Mammary epithelial cell (primary cell): Measurements from ENCODE around the gene TSR1.

Source experiments
- EZH2 ChIP-seq: IDR thresholded peaks from 2 replicates; pipeline ENCODE4 v1.6.1; 2012; ENCODE audit warnings: low read length, inconsistent platforms, borderline replicate concordance
- TF ChIP-seq, protein P1 (sequence below), 2 donors: IDR thresholded peaks in 1 of 2; conservative IDR thresholded peaks in 1 of 2; 2 replicates each; pipeline ENCODE4 v1.5.1; 2011 to 2012; ENCODE audit warnings: inconsistent platforms in 2 of 2, low read length in 2 of 2, mild to moderate bottlenecking in 2 of 2, control low read depth in 1 of 2, low read depth in 1 of 2; ENCODE audit not compliant: insufficient read depth in 1 of 2; ENCODE audit errors: extremely low read depth in 1 of 2

DNA sequence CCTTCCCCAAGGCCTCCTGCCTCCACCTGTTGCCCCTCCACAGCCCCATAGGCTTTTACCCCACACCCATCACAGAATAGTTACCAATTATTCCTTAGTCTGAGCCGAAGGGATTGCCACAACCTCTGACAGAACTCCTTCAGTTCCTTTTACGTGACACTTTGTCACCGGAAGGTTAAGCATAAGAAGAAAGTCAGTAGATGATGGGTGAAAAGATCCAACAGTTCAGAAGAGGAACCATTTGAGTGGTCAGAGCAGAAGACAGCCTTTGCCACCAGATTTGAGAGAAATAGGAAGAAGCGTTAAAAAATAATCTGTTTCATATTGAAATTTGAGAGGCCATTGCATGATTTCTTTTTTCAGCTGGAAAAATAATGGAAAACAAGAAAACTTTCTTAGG lies 31.3 kb downstream of the TSR1 start:
- TF ChIP-seq, protein P1, sequence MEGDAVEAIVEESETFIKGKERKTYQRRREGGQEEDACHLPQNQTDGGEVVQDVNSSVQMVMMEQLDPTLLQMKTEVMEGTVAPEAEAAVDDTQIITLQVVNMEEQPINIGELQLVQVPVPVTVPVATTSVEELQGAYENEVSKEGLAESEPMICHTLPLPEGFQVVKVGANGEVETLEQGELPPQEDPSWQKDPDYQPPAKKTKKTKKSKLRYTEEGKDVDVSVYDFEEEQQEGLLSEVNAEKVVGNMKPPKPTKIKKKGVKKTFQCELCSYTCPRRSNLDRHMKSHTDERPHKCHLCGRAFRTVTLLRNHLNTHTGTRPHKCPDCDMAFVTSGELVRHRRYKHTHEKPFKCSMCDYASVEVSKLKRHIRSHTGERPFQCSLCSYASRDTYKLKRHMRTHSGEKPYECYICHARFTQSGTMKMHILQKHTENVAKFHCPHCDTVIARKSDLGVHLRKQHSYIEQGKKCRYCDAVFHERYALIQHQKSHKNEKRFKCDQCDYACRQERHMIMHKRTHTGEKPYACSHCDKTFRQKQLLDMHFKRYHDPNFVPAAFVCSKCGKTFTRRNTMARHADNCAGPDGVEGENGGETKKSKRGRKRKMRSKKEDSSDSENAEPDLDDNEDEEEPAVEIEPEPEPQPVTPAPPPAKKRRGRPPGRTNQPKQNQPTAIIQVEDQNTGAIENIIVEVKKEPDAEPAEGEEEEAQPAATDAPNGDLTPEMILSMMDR (conservative IDR thresholded peaks at IDR 0.05 in 1 of 2, IDR thresholded peaks at IDR 0.05 in 1 of 2; ENCODE audit: extremely low read depth in 1 of 2, insufficient read depth in 1 of 2, low read depth in 1 of 2, low read length in 2 of 2) = no peak
- no peak for TF ChIP-seq EZH2
